ENCODE measurements around the gene TST. TPM values are rescaled to one million over a fixed set of nuclear protein-coding genes. Genes with fewer than 3 reads are reported as not detected.

TST gene
- total RNA-seq, 2 experiments from 2014 or later = 0.68 to 0.80 TPM

- H3K9me3 Mint-ChIP-seq = no peaks in the 10 kb centered on the region
- H3K4me1 Mint-ChIP-seq = peaks cover 10% of the 10 kb centered on the region
- H3K27me3 Mint-ChIP-seq = peaks cover 5% of the 10 kb centered on the region
- H3K4me3 Mint-ChIP-seq = peak overlapping the region; percentile 80
- H3K27ac Mint-ChIP-seq = peak overlapping the region; percentile 90
- DNase-seq = peak; percentile 84
- no peaks in the 10 kb centered on the region for H3K36me3 Mint-ChIP-seq
Observed at GRCh38 chr22:36977401-36977861, 41.8 kb downstream of the TST start.

- no peak overlapping the region for H3K4me3 Mint-ChIP-seq
- no peak overlapping the region for H3K27ac Mint-ChIP-seq
- no peaks in the 10 kb centered on the region for H3K27me3 Mint-ChIP-seq
- no peak for DNase-seq
- H3K9me3 Mint-ChIP-seq = no peaks in the 10 kb centered on the region
- peaks cover 10% of the 10 kb centered on the region for H3K4me1 Mint-ChIP-seq
- no peaks in the 10 kb centered on the region for H3K36me3 Mint-ChIP-seq
Observed at GRCh38 chr22:36976606-36977005, 42.6 kb downstream of the TST start.

- Mint-ChIP-seq H3K4me1 (no peaks in the 10 kb centered on the region), H3K27ac (no peak overlapping the region), H3K27me3 (peaks cover 6% of the 10 kb centered on the region), H3K4me3 (no peak overlapping the region), H3K36me3 (no peaks in the 10 kb centered on the region), H3K9me3 (no peaks in the 10 kb centered on the region)
- no peak for DNase-seq
Observed at GRCh38 chr22:36971341-36972125, 47.7 kb downstream of the TST start.

- H3K36me3 Mint-ChIP-seq = no peaks in the 10 kb centered on the region
- H3K4me1 Mint-ChIP-seq = no peaks in the 10 kb centered on the region
- no peak overlapping the region for H3K27ac Mint-ChIP-seq
- no peak overlapping the region for H3K4me3 Mint-ChIP-seq
- H3K27me3 Mint-ChIP-seq = peaks cover 7% of the 10 kb centered on the region
- H3K9me3 Mint-ChIP-seq = no peaks in the 10 kb centered on the region
- DNase-seq = no peak
Observed at GRCh38 chr22:36968249-36968964, 50.8 kb downstream of the TST start.

GRCh38 chr22:36966851-36967540 lies 52.3 kb downstream of the TST start:
- Mint-ChIP-seq H3K4me3 (no peak overlapping the region), H3K27ac (no peak overlapping the region)

GRCh38 chr22:36965696-36966095 lies 53.6 kb downstream of the TST start:
- DNase-seq = no peak
- Mint-ChIP-seq H3K4me3 (no peak overlapping the region), H3K9me3 (no peaks in the 10 kb centered on the region), H3K27ac (no peak overlapping the region), H3K27me3 (peaks cover 24% of the 10 kb centered on the region), H3K36me3 (no peaks in the 10 kb centered on the region), H3K4me1 (no peaks in the 10 kb centered on the region)

More at GRCh38 chr22:36966851-36967540, 52.3 kb downstream of the TST start:
- no peak for DNase-seq
- Mint-ChIP-seq H3K27me3 (peaks cover 12% of the 10 kb centered on the region), H3K9me3 (no peaks in the 10 kb centered on the region), H3K36me3 (no peaks in the 10 kb centered on the region), H3K4me1 (no peaks in the 10 kb centered on the region)

- Mint-ChIP-seq H3K27me3 (peaks cover 37% of the 10 kb centered on the region), H3K36me3 (no peaks in the 10 kb centered on the region), H3K4me1 (no peaks in the 10 kb centered on the region), H3K27ac (no peak overlapping the region), H3K9me3 (no peaks in the 10 kb centered on the region), H3K4me3 (no peak overlapping the region)
- no peak for DNase-seq
Observed at GRCh38 chr22:36964106-36964505, 55.1 kb downstream of the TST start.

GRCh38 chr22:36963302-36963701 lies 55.9 kb downstream of the TST start:
- H3K4me1 Mint-ChIP-seq = no peaks in the 10 kb centered on the region

GRCh38 chr22:36961626-36962025 lies 57.6 kb downstream of the TST start:
- H3K4me3 Mint-ChIP-seq = no peak overlapping the region

More at GRCh38 chr22:36963302-36963701, 55.9 kb downstream of the TST start:
- DNase-seq = no peak
- Mint-ChIP-seq H3K4me3 (no peak overlapping the region), H3K9me3 (no peaks in the 10 kb centered on the region), H3K27me3 (peaks cover 36% of the 10 kb centered on the region), H3K27ac (no peak overlapping the region), H3K36me3 (no peaks in the 10 kb centered on the region)

More at GRCh38 chr22:36961626-36962025, 57.6 kb downstream of the TST start:
- DNase-seq = no peak
- Mint-ChIP-seq H3K36me3 (no peaks in the 10 kb centered on the region), H3K9me3 (peaks cover 6% of the 10 kb centered on the region), H3K27ac (no peak overlapping the region), H3K27me3 (peaks cover 36% of the 10 kb centered on the region), H3K4me1 (no peaks in the 10 kb centered on the region)

Other genes with a start within 250 kb of the TST start
- gene IFT27, start 243.3 kb downstream of the TST start, total RNA-seq = 10 to 100 TPM; 17.3 to 18.2 TPM
- not detected for gene PVALB, start 202.4 kb downstream of the TST start, total RNA-seq
- gene NCF4, start 158.4 kb downstream of the TST start, total RNA-seq = 1 to 10 TPM; 2.3 to 2.5 TPM
- gene CSF2RB, start 105.8 kb downstream of the TST start, total RNA-seq = under 1 TPM; 0.14 to 0.31 TPM
- 1 to 10 TPM; 5.5 to 5.6 TPM for gene MPST, start 295 bp upstream of the TST start, total RNA-seq
- gene KCTD17, start 32.3 kb upstream of the TST start, total RNA-seq = 10 to 100 TPM; 22.9 to 25.4 TPM
- gene TMPRSS6, start 90.3 kb upstream of the TST start, total RNA-seq = 1 to 10 TPM; 1.8 to 2.0 TPM
- 100 to 1,000 TPM; 148 to 149 TPM for gene IL2RB, start 130.5 kb upstream of the TST start, total RNA-seq
- gene C1QTNF6, start 168.8 kb upstream of the TST start, total RNA-seq = 1 to 10 TPM; 2.7 to 3.2 TPM
- 1 to 10 TPM; 7.1 to 7.4 TPM for gene SSTR3, start 193.0 kb upstream of the TST start, total RNA-seq
- 100 to 1,000 TPM; 518 to 528 TPM for gene RAC2, start 224.8 kb upstream of the TST start, total RNA-seq